Measurements from ENCODE around the gene CFAP221.

- TF ChIP-seq CREB1 (CRISPR knock-in tag; IDR thresholded peaks at IDR 0.05; ENCODE audit: low read depth): no peak
- TF ChIP-seq, protein P1, sequence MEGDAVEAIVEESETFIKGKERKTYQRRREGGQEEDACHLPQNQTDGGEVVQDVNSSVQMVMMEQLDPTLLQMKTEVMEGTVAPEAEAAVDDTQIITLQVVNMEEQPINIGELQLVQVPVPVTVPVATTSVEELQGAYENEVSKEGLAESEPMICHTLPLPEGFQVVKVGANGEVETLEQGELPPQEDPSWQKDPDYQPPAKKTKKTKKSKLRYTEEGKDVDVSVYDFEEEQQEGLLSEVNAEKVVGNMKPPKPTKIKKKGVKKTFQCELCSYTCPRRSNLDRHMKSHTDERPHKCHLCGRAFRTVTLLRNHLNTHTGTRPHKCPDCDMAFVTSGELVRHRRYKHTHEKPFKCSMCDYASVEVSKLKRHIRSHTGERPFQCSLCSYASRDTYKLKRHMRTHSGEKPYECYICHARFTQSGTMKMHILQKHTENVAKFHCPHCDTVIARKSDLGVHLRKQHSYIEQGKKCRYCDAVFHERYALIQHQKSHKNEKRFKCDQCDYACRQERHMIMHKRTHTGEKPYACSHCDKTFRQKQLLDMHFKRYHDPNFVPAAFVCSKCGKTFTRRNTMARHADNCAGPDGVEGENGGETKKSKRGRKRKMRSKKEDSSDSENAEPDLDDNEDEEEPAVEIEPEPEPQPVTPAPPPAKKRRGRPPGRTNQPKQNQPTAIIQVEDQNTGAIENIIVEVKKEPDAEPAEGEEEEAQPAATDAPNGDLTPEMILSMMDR (conservative IDR thresholded peaks at IDR 0.05; ENCODE audit: low read depth in 2 of 2): no peak
- TF ChIP-seq EZH2 (IDR thresholded peaks at IDR 0.05; ENCODE audit: low read depth, unreplicated experiment): no peak
- TF ChIP-seq JUNB (IDR thresholded peaks at IDR 0.05; ENCODE audit: unreplicated experiment): no peak
- no peak for TF ChIP-seq ETS1 (IDR thresholded peaks at IDR 0.05)
- TF ChIP-seq REST (IDR thresholded peaks at IDR 0.05; ENCODE audit: unreplicated experiment): no peak
- TF ChIP-seq EZH2phosphoT487 (IDR thresholded peaks at IDR 0.05; ENCODE audit: unreplicated experiment): no peak
- no peak for TF ChIP-seq POLR2AphosphoS5 (IDR thresholded peaks at IDR 0.05; ENCODE audit: low read depth)
- TF ChIP-seq ZNF331 (CRISPR knock-in tag; IDR thresholded peaks at IDR 0.05; ENCODE audit: low read depth): no peak
- TF ChIP-seq NANOG (IDR thresholded peaks at IDR 0.05; ENCODE audit: borderline replicate concordance): no peak
- TF ChIP-seq ZNF114 (CRISPR knock-in tag; IDR thresholded peaks at IDR 0.05): no peak
Observed at GRCh38 chr2:119701352-119701751, 157.1 kb downstream of the CFAP221 start.

Data from GM23338 (cell line).